Head of caudate nucleus (tissue), 42 donors: ENCODE data around the gene KRI1.
A peak's percentile ranks its signal among the peaks of the same experiment; 100 is the strongest.
"Not testable (repeated sequence)": the region's sequence is repeated elsewhere in the genome, so short reads cannot be mapped to it uniquely, and the experiment has no call there.

Experiments
- DNase-seq, 42 donors: peaks; one replicate each; pipeline versions ENCODE4 v3.0.0 to v3.0.0-alpha.2; 2020 to 2021; ENCODE audit warnings: mixed read lengths in 7 of 42
- intact Hi-C: fragments of 100-400 bp; cut with DNase I; formaldehyde crosslinking; loops from one replicate; pipeline ENCODE4 v1.15.0; 2022

The KRI1 gene

GRCh38 chr19:10553943-10554381, 11.8 kb downstream of the KRI1 start:
- DNase-seq, result no peak
- intact Hi-C loops, result no loop called here

GRCh38 chr19:10553087-10553667, 12.6 kb downstream of the KRI1 start:
- DNase-seq, result no peak

DNA sequence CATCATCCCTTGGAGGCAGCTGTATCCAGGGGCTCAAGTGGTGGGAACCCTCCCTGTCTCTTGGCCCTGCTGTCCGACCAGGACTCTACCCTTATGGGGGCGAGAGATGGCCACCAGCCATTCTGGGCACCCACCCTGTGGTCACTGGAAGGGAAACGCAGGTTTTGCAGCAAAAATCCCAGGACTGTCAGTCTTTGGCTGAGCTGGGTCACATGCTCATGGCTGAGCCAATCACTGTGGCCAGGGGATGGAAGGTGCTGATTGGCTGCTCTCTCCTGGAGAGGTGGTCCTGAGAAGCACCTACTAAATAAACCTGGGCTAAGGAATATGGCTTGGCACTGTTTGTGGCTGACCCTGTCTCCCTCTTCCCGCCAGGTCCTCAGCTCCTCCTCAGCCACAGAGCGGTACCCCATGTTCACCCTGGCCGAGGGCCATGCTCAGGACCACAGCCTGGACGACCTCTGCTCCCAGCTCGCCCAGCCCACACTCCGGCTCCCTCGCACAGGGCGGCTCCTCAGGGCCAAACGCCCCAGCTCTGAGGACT, 13.2 kb downstream of the KRI1 start:
- DNase-seq, result peak in 10 of 42 donors; percentile 19 to 56 (median 36)
- intact Hi-C loops, result no loop called here

More at GRCh38 chr19:10553087-10553667, 12.6 kb downstream of the KRI1 start:
- intact Hi-C loops, result no loop called here

- intact Hi-C loops, result no loop called here
- peak in 15 of 42 donors; percentile 16 to 62 (median 36) for DNase-seq
These were observed 14.0 kb downstream of the KRI1 start for GRCh38 chr19:10551698-10552301.

DNA sequence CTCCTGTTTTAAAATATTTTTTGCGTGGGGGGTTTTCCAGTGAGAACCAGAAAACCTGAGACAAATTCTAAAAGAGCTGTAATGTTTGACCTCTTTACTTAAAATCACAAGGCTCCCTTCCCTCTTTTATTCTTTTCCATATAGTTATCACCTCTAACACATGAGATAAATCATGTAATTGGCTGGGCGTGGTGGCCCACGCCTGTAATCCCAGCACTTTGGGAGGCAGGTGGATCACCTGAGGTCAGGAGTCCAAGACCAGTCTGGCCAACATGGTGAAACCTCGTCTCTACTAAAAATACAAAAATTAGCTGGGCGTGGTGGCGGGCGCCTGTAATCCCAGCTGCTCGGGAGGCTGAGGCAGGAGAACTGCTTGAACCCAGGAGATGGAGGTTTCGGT, 14.8 kb downstream of the KRI1 start:
- DNase-seq, intact Hi-C loops: not testable (repeated sequence)

DNA sequence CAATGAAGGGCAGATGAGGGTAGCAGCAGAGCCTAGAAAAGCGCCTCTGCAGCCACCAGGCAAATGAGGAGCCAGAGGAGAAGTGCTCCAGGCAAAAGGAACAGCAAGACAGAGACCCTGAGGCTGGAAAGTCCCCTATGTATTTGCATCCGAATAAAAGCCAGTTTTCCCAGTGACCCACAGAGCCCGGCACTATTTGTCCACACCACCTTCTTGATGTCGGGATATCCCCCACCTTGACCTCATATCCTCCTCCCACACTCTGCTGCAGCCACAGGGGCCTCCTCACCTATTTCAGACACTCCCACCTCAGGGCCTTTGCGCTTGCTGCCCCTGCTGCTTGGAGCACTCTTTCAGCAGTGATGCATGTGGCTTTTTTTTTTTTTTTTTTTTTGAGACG, 15.5 kb downstream of the KRI1 start:
- DNase-seq, result no peak
- intact Hi-C loops, result no loop called here

DNA sequence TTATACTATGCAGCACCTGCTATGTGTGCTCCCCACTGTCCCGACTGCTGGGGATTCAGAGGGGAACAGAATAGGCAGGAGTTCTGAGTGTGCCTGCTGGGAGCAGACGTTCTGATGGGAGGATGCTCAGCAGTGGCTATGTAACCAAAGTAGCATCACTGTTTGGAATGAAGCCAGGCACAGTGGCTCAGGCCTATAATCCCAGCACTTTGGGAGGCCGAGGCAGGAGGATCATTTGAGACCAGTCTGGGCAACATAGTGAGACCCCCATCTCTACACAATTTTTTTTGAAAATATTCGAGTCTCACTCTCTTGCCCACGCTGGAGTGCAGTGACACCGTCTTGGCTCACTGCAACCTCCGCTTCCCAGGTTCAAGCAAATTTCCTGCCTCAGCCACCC, 16.1 kb downstream of the KRI1 start:
- intact Hi-C loops, result no loop called here
- DNase-seq, result no peak

DNA sequence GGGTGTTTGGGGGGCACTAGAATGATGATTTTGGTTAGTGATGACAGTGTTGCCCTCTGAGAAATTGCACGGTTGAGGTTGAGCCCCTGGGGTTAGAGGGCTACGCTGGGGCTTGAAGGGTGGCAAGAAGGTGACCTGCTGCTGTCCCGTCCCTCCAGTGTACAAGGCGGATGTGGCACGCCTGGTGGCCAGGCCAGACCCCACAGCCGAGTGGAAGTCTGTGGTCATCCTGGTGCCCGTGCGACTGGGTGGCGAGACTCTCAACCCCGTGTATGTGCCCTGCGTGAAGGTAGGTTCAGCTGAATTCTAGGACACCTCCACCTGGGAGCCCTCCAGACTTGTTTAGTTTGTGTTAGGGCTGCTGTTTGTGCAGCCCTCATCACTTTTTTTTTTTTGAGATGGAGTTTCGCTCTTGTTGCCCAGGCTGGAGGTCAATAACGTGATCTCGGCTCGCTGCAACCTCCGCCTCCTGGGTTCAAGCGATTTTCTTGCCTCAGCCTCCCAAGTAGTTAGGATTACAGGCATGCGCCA, 17.0 kb downstream of the KRI1 start:
- DNase-seq, result no peak
- intact Hi-C loops, result no loop called here

- no peak for DNase-seq
- intact Hi-C loops, result no loop called here
These were observed 19.0 kb downstream of the KRI1 start for GRCh38 chr19:10546817-10547216.

DNA sequence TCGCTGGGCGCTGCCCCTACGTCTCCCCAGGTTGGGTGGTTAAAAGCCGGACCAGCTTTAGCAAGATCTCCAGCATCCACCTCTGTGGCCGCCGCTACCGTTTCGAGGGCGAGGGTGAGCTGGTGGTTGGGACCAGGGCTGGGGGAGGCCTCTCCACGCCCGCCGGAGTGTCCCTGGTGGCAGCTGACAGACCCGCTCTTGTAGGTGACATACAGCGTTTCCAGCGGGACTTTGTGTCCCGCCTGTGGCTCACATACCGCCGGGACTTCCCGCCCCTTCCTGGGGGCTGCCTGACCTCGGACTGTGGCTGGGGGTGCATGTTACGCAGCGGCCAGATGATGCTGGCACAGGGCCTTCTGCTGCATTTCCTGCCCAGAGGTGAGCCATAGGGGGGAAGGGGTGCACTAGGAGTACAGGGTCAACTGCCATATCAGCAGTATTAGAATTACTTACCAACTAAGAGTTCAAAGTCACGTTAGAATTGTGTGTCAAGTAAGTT, 21.0 kb downstream of the KRI1 start:
- DNase-seq, result peak in 1 of 42 donors; percentile 45
- intact Hi-C loops, result no loop called here

DNA sequence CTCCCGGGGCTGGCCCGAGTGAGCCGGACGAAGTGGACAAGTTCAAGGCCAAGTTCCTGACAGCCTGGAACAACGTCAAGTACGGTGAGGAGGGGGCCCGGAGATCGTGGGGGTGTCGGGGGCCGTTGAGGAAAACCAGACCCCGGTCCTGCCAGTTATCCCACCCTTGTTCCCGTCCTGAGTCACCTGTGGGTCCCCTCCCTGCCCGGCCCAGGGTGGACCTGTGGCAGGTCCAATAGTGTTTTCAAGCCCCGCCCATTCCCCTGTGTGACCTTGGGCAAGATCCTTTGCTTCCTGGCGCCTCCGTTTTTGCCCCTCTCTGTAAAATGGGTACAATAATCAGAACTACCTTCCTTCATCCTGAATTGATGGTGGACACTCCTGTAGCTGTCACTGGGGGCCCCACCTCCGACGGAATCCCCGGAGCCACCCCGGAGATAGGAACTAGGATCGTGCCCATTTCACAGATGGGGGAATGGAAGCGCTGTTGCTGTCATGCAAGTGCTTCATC, 21.5 kb downstream of the KRI1 start:
- intact Hi-C loops, result no loop called here
- peak in 4 of 42 donors; percentile 7 to 25 (median 14) for DNase-seq

DNA sequence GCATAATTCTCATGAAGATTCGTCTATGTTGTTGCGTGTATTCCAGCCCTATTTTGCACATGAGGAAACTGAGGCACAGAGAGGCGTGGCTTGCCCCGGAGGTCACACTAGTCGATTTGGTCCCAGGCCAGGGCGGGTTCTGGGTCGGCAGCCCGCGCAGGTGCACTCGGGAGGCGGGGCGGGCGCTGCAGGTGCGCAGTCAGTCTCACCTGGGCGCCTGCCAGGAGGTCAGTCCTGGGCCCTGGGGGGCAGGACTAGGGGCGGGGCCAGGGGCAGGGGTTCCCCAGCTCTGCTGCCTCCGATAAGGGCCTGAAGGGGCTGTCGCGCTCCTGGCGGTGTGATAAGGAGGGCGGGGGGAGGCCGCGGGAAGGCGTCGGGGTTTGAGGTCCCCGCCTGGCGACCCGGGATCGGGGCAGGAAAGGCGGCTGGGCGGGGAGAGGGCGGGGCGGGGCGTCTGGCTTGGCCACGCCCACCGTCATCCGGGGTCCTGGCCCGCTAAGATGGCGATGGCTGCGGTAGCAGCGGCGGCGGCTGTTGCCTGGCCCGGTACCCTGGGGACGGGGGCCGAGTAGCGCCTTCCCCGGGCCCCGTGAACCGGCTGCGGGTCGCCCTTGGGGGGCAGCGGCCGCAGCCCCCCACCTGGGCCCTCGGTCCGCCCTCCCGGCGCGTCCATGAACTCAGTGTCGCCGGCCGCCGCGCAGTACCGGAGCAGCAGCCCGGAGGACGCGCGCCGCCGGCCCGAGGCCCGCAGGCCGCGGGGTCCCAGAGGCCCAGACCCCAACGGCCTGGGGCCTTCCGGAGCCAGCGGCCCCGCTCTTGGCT, 22.2 kb downstream of the KRI1 start, which contains the start of gene ATG4D:
TSS of gene ATG4D (plus strand) at position 485 of the 822 bp plus-strand sequence. CDS start at position 672, 187 bp downstream.
- intact Hi-C loops, result no loop called here
- peak; percentile 55 to 93 (median 85) for DNase-seq

- intact Hi-C loops, result no loop called here
- no peak for DNase-seq
These were observed 22.8 kb downstream of the KRI1 start for GRCh38 chr19:10543059-10543419.

DNA sequence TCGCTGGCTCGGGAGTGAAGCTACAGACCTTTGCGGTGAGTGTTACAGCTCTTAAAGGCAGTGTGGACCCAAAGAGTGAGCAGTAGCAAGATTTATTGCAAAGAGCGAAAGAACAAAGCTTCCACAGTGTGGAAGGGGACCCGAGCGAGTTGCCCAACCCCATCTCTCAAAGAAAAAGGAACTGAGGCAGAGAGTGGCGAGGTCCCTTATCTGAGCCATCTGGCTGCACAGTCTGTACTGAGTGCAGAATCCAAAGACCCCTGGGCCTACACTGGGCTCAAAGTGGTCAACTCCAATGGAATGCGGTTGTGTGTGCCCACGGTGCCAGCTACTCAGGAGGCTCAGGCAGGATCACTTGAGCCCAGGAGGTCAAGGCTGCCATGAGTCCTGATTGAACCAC, 26.8 kb downstream of the KRI1 start:
- DNase-seq, intact Hi-C loops: not testable (repeated sequence)

DNA sequence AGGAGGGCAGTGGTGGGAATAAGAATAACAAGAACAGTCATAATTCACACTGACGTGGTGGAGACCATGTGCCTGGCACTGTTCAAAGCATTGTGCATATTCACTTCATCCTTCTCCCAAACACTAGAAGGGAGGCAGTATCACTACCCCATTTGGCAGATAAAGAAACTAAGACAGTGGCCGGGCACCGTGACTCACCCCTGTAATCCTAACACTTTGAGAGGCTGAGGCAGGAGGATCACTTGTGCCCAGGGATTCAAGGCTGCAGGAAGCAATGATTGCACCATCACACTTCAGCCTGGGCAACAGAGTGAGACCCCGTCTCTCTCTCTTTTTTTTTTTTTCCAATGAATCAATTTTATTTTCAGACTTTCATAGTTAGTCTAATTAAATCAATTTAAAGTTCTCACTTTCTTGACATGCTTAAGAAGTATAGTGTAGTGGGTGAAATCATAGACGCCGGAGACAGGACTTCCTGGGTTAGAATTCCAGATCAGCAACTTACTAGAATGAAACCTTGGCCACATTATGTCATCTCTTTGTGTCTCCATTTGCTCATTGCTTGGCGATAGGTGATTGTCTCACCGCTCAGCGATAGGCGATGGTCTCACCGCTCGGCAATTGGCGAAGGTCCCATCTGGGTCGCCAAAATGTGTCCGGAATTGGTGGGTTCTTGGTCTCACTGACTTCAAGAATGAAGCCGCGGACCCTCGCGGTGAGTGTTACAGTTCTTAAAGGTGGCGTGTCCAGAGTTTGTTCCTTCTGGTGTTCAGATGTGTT, 27.4 kb downstream of the KRI1 start:
- intact Hi-C loops, result no loop called here
- DNase-seq, result no peak

GRCh38 chr19:10537668-10538067, 28.1 kb downstream of the KRI1 start:
- intact Hi-C loops, result no loop called here
- DNase-seq, result no peak

- DNase-seq, result no peak
- intact Hi-C loops, result no loop called here
These were observed 30.2 kb downstream of the KRI1 start for GRCh38 chr19:10535613-10536012.

DNA sequence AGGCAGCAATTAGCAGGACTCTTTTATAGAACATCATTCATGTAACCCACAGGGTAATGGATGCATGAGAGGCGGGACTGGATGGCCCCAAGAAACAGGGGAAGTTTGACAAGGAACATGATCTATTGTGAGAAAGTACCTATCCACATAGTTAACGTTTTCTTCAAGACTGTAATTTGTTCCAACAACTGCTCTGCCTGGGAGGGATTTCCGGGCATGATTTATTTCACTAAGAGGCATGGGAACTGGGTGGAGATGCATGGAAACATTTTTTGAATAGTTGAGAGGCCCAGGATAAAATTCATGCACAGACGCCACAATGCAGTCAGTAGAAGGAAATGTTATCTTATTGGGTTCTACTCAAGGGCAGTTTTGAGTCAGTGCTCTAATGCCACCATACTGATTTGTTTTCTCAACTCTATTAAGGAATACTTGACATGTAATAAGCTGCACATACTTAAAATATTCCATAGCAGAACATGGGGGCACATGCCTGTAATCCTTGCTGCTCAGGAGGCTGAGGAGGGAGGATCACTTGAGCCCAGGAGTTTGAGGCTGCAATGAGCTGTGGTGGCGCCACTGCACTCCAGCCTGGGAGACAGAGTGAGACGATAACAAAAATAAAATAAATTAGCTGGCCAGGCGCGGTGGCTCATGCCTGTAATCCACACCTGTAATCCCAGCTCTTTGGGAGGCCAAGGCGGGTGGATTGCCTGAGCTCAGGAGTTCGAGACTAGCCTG, 32.0 kb downstream of the KRI1 start:
- DNase-seq, result no peak
- intact Hi-C loops, result no loop called here
